Nephron (organoid): Measurements from ENCODE around the gene GAK.

Source experiments
- H3K27ac Mint-ChIP-seq, 3 experiments: 2 replicates each; pipeline ENCODE4 v1.8.0; 2020; ENCODE audit warnings: mixed read lengths in 3 of 3, mild to moderate bottlenecking in 2 of 3, moderate library complexity in 1 of 3
- H3K27me3 Mint-ChIP-seq: 2 replicates; pipeline ENCODE4 v1.8.0; 2021; ENCODE audit warnings: low read depth, mild to moderate bottlenecking, moderate library complexity, mixed read lengths
- H3K36me3 Mint-ChIP-seq: 2 replicates; pipeline ENCODE4 v1.8.0; 2020; ENCODE audit warnings: low read depth, mixed read lengths
- H3K4me1 Mint-ChIP-seq: 2 replicates; pipeline ENCODE4 v1.8.0; 2020; ENCODE audit warnings: mixed read lengths
- H3K4me3 Mint-ChIP-seq, 3 experiments: 2 replicates each; pipeline ENCODE4 v1.8.0; 2020; ENCODE audit warnings: mild to moderate bottlenecking in 3 of 3, mixed read lengths in 3 of 3, moderate library complexity in 2 of 3
- H3K9me3 Mint-ChIP-seq: 2 replicates; pipeline ENCODE4 v1.8.0; 2020; ENCODE audit warnings: mixed read lengths
- TF ChIP-seq, protein P1 (sequence below), 3 experiments: fragments of 200-600 bp; sonication (generic); IDR thresholded peaks; one replicate each; pipeline ENCODE4 v1.5.0; 2021; ENCODE audit warnings: antibody characterized with exemption in 3 of 3; ENCODE audit not compliant: unreplicated experiment in 3 of 3

GAK gene

DNA sequence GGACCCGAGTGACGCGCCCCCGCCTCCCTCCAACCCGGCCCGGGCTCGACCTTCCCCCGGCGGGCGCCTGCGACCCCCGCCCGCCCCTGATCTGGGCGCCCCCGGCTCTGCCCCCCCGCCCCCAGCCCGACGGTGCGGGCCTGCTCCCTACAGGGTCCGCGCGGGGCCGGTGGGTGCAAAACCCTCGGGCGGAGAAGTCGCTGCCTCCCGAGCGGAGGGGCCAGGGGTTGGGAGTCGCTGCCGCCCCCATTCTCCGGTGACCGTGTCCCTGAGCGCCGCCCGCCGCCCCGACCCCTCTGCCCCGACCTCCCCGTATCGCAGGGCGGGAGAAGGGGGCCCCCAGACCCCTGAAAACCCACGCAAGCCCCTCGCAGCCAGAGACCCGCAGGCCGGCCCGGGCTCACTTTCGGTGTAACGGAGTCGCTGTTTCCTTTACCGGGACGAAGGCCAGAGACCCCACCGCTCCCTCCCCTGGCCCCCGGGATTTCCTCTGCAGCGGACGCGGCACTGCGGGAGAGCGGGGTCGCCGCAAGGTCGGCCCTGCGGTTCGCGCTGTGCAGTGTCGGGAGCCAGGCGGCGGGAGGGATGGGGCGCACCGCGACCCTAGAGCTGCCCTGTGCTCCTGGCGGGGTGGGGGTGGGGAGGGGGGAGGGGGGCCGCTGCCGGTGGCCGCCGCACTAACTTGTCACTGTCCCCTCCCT lies 105.5 kb downstream of the GAK start:
- Mint-ChIP-seq H3K27ac (no peak overlapping the region), H3K4me3 (peak overlapping the region in 1 of 3 experiments; percentile 41), H3K36me3 (no peaks in the 10 kb centered on the region), H3K27me3 (peaks cover 66% of the 10 kb centered on the region), H3K9me3 (no peaks in the 10 kb centered on the region), H3K4me1 (peaks cover 6% of the 10 kb centered on the region)
- TF ChIP-seq, protein P1, sequence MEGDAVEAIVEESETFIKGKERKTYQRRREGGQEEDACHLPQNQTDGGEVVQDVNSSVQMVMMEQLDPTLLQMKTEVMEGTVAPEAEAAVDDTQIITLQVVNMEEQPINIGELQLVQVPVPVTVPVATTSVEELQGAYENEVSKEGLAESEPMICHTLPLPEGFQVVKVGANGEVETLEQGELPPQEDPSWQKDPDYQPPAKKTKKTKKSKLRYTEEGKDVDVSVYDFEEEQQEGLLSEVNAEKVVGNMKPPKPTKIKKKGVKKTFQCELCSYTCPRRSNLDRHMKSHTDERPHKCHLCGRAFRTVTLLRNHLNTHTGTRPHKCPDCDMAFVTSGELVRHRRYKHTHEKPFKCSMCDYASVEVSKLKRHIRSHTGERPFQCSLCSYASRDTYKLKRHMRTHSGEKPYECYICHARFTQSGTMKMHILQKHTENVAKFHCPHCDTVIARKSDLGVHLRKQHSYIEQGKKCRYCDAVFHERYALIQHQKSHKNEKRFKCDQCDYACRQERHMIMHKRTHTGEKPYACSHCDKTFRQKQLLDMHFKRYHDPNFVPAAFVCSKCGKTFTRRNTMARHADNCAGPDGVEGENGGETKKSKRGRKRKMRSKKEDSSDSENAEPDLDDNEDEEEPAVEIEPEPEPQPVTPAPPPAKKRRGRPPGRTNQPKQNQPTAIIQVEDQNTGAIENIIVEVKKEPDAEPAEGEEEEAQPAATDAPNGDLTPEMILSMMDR (IDR thresholded peaks at IDR 0.05; ENCODE audit: unreplicated experiment in 3 of 3): no peak

DNA sequence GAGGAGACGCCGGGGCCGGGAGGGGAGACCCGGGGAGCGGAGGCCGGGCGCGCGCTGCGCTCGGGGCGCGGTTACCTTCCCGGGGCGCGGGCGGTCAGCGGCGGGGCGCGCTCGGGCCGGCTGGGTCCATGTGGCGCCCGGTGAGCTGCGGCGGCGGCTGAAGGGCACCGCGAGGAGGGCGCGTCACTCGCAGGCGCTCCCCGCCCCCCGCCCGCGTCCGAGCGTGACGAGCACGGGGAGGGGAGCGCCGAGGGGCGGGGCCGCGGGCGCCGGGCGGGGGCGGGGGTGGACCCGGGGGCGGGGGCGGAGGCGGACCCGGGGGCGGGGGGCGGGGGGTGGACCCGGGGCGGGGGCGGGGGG lies 106.2 kb downstream of the GAK start, which contains the start of gene CPLX1:
Gene CPLX1, minus strand, starts transcription at position 159 of the 360 bp plus-strand sequence. CDS start 1,607 bp downstream, outside the sequence.
- Mint-ChIP-seq H3K27me3 (peaks cover 73% of the 10 kb centered on the region), H3K9me3 (no peaks in the 10 kb centered on the region), H3K4me1 (peaks cover 6% of the 10 kb centered on the region), H3K27ac (no peak within 1 kb of the TSS), H3K36me3 (no peaks in the 10 kb centered on the region), H3K4me3 (peak within 1 kb of the TSS in 2 of 3 experiments; percentile 6 to 67)
- TF ChIP-seq, protein P1 (IDR thresholded peaks at IDR 0.05; ENCODE audit: unreplicated experiment in 3 of 3): no peak

DNA sequence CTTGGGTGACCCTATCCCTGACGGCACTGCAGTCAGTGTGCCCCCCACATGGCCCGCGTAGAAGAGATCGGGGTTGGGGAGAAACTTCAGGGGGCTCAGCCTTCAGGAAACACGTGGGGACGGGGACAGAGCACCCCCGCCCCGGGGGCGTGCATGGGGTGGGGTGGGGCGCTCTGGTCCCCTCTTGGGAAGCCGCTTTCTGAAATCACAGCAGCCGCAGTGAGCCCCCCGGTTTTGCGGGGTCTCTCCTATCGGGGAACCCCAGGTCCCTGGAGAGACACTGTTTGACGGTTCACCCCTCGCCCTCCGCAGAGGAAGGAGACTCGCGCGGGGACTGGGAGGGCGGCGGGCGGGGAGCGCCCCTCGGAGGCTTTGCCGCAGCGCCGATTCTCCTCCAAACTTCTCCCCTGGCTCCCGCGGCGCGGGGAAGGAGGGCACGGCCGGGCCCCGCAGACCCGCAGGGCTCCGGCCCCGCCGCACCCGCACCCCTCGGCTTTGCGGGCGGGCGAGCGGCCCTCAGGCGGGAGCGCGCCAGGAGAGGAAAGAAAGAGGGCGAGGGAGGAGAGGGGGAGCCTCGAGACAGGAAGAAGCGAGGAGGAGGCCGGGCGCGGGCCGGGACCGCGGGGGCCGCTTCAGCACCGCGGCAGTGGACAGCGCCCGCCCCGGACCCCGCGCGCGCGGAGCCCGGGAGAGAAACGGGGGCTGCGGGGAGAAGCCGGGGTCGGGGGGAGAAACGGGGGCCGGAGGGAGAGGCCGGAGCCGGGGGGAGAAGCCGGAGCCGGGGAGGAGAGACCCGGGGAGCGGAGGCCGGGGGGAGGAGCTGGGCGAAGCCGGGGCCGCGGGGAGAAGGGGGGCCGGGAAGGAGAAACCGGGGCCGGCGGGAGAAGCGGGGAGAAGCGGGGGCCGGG lies 106.8 kb downstream of the GAK start:
- TF ChIP-seq, protein P1 (IDR thresholded peaks at IDR 0.05; ENCODE audit: unreplicated experiment in 3 of 3): no peak
- H3K27ac Mint-ChIP-seq: no peak overlapping the region
- H3K4me3 Mint-ChIP-seq: peak overlapping the region in 2 of 3 experiments; percentile 6 to 67
- H3K27me3 Mint-ChIP-seq: peaks cover 77% of the 10 kb centered on the region
- no peaks in the 10 kb centered on the region for H3K36me3 Mint-ChIP-seq
- no peaks in the 10 kb centered on the region for H3K9me3 Mint-ChIP-seq
- H3K4me1 Mint-ChIP-seq: peaks cover 6% of the 10 kb centered on the region

DNA sequence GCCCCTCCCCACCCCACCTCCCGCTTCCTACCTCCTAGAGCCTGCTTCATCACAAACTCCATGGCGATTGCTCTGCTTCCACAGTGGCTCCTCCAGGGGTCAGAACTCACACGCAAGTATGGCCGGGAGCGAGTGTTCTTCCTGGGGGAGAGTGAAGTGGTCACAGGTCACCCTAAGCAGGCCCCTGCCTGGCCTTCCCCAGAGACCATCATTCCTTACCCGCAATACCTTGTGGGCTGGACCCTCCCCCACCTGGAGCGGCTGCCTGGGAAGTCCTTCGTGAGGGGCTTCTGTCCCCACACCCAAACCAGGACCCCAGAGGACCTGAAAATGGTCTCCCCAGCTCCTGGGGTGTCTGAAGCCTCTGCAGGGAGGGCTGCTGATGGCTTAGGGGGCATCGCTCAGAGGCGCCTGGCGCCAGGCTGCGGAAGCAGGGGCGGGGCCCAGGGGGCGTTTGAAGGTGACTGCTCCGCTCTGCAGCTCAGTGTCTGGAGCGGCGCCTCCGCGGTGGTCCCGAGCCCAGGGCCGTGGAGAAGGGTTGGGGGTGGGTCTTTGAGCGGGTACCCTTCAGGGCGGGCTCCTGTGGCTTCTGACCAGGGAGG lies 107.6 kb downstream of the GAK start:
- H3K4me3 Mint-ChIP-seq: peak overlapping the region in 2 of 3 experiments; percentile 56 to 67
- TF ChIP-seq, protein P1 (IDR thresholded peaks at IDR 0.05; ENCODE audit: unreplicated experiment in 3 of 3): no peak
- no peak overlapping the region for H3K27ac Mint-ChIP-seq
- no peaks in the 10 kb centered on the region for H3K36me3 Mint-ChIP-seq
- no peaks in the 10 kb centered on the region for H3K9me3 Mint-ChIP-seq
- peaks cover 81% of the 10 kb centered on the region for H3K27me3 Mint-ChIP-seq
- H3K4me1 Mint-ChIP-seq: peaks cover 6% of the 10 kb centered on the region

DNA sequence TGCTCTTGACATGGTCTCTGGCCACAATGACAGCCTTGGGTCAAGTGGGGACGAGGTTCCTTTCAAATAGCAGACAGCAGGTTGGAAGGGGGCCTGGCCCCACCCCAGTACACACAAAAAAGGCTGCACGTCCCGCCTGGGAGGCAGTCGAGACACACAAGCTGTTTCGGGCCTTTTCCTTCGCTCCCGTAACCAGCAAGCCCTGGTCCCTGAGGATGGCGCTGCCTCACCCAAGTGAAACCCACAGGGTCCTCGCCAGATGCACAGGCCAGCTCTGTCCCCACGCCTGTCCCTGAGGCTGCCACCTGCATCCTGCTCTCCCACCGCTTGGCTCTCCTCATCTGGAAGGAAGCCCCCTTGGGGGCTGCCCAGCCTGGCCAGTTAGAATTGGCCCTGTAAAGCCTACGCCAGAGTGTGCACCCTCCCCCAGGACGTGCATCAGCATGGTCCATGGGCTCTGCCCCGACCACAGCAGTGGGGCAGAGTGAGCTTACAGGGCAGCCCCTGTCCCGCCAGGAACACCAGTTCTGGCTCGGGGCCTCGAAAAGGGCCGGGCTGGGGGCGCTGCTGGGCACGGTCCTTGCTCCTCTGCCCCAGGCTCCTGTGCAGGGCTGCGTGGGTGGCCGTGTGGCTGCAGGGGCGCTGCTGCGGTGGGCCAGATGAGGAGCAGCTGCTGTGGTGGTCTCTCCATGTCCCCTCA lies 108.2 kb downstream of the GAK start:
- Mint-ChIP-seq H3K27me3 (peaks cover 81% of the 10 kb centered on the region), H3K4me3 (peak overlapping the region in 1 of 3 experiments; percentile 67), H3K9me3 (no peaks in the 10 kb centered on the region), H3K27ac (no peak overlapping the region), H3K4me1 (peaks cover 6% of the 10 kb centered on the region), H3K36me3 (no peaks in the 10 kb centered on the region)
- TF ChIP-seq, protein P1 (IDR thresholded peaks at IDR 0.05; ENCODE audit: unreplicated experiment in 3 of 3): no peak
